Adrenal gland (tissue), 5 donors: ENCODE data around the gene CAMTA1.

ENCODE experiments used
- POLR2A ChIP-seq, 2 donors: fragments of 450-650 bp; IDR thresholded peaks; one replicate each; pipeline ENCODE4 v1.6.1; 2017; ENCODE audit warnings: antibody characterized with exemption in 2 of 2, mild to moderate bottlenecking in 2 of 2, moderate library complexity in 1 of 2
- TF ChIP-seq, protein P1 (sequence below), 6 experiments: fragments of 450-650 bp in 4 of 6; fragments of 200-600 bp in 2 of 6; sonication (generic) in 1 of 6; IDR thresholded peaks; 1 replicate in 5 of 6; 2 replicates in 1 of 6; pipeline versions ENCODE4 v1.5.1 to v1.8.0; 2016 to 2021; ENCODE audit warnings: antibody characterized with exemption in 6 of 6, mild to moderate bottlenecking in 2 of 6, moderate library complexity in 1 of 6
- donor health status: DM: no; HTN: no; CAD: no.

- TF ChIP-seq, protein P1, sequence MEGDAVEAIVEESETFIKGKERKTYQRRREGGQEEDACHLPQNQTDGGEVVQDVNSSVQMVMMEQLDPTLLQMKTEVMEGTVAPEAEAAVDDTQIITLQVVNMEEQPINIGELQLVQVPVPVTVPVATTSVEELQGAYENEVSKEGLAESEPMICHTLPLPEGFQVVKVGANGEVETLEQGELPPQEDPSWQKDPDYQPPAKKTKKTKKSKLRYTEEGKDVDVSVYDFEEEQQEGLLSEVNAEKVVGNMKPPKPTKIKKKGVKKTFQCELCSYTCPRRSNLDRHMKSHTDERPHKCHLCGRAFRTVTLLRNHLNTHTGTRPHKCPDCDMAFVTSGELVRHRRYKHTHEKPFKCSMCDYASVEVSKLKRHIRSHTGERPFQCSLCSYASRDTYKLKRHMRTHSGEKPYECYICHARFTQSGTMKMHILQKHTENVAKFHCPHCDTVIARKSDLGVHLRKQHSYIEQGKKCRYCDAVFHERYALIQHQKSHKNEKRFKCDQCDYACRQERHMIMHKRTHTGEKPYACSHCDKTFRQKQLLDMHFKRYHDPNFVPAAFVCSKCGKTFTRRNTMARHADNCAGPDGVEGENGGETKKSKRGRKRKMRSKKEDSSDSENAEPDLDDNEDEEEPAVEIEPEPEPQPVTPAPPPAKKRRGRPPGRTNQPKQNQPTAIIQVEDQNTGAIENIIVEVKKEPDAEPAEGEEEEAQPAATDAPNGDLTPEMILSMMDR (IDR thresholded peaks at IDR 0.05), result no peak
- no peak for TF ChIP-seq POLR2A (IDR thresholded peaks at IDR 0.05)
Measured at GRCh38 chr1:7453038-7453437, 667.8 kb downstream of the CAMTA1 start.
